ENCODE measurements around the gene CD207.
"Not testable (repeated sequence)": the region's sequence is repeated elsewhere in the genome, so short reads cannot be mapped to it uniquely, and the experiment has no call there.

The CD207 gene

GRCh38 chr2:70828914-70829824, 6.4 kb downstream of the CD207 start:
- DNase-seq: peak; percentile 87

- no peak for DNase-seq
Observed at GRCh38 chr2:70828115-70828514, 7.5 kb downstream of the CD207 start.

- DNase-seq: no peak
Observed at GRCh38 chr2:70827388-70827787, 8.2 kb downstream of the CD207 start.

GRCh38 chr2:70826696-70827350, 8.8 kb downstream of the CD207 start:
- no peak for DNase-seq

- no peak for DNase-seq
Observed at GRCh38 chr2:70823249-70823648, 12.4 kb downstream of the CD207 start.

- DNase-seq: no peak
Observed at GRCh38 chr2:70822843-70823242, 12.8 kb downstream of the CD207 start.

GRCh38 chr2:70820499-70820898, 15.1 kb downstream of the CD207 start, which contains the start of gene CLEC4F:
Gene CLEC4F, minus strand, starts transcription at chr2:70820599. Its CDS starts 76 bp downstream, at chr2:70820523.
- no peak for DNase-seq

GRCh38 chr2:70817284-70817954, 18.2 kb downstream of the CD207 start:
- no peak for DNase-seq

- no peak for DNase-seq
Observed at GRCh38 chr2:70816726-70817125, 18.9 kb downstream of the CD207 start.

- DNase-seq: no peak
Observed at GRCh38 chr2:70808983-70809958, 26.3 kb downstream of the CD207 start.

- no peak for DNase-seq
Observed at GRCh38 chr2:70807828-70808118, 27.8 kb downstream of the CD207 start.

- no peak for DNase-seq
Observed at GRCh38 chr2:70807102-70807827, 28.4 kb downstream of the CD207 start.

GRCh38 chr2:70806620-70807019, 29.0 kb downstream of the CD207 start:
- no peak for DNase-seq

GRCh38 chr2:70806013-70806412, 29.6 kb downstream of the CD207 start:
- no peak for DNase-seq

GRCh38 chr2:70801607-70802263, 33.9 kb downstream of the CD207 start:
- DNase-seq: no peak

- DNase-seq: no peak
Observed at GRCh38 chr2:70799706-70800105, 35.9 kb downstream of the CD207 start.

- DNase-seq: not testable (repeated sequence)
Observed at GRCh38 chr2:70797996-70798395, 37.6 kb downstream of the CD207 start.

GRCh38 chr2:70797506-70797905, 38.1 kb downstream of the CD207 start:
- DNase-seq: no peak

GRCh38 chr2:70796262-70796661, 39.4 kb downstream of the CD207 start:
- DNase-seq: no peak

GRCh38 chr2:70795164-70795995, 40.2 kb downstream of the CD207 start:
- DNase-seq: no peak

Data from NCI-H226 (cell line).